B cell (primary cell): ENCODE results near the gene ZNG1E. TPM values are rescaled to one million over a fixed set of nuclear protein-coding genes. Genes with fewer than 3 reads are reported as not detected.
"Not testable (repeated sequence)": the region's sequence is repeated elsewhere in the genome, so short reads cannot be mapped to it uniquely, and the experiment has no call there.

ENCODE experiments used
- ATAC-seq: fragments of 200-7000 bp; cut with Tn5 transposase; one replicate; pipeline ENCODE4 v1.10.0; 2021; ENCODE audit warnings: low read depth, mild to moderate bottlenecking, moderate number of reproducible peaks, moderate library complexity
- CTCF ChIA-PET: fragments of 350-600 bp; sonication (Branson Sonifier 250); formaldehyde crosslinking; loops from one replicate; lab custom pipeline; 2021; ENCODE audit warnings: antibody characterized with exemption, inconsistent platforms; lab: Charles Lee
- POLR2A ChIA-PET: fragments of 350-600 bp; sonication (Branson Sonifier 250); formaldehyde crosslinking; loops from one replicate; lab custom pipeline; 2021; ENCODE audit warnings: antibody characterized with exemption; lab: Charles Lee
- DNase-seq: peaks from one replicate; pipeline ENCODE4 v3.0.0; 2013
- H2AFZ ChIP-seq: 2 replicates; pipeline ENCODE4 v1.6.1; 2012; ENCODE audit warnings: mild to moderate bottlenecking, low read depth, low read length; ENCODE audit not compliant: insufficient read depth, poor library complexity, severe bottlenecking
- H3K27ac ChIP-seq, 2 donors: 1 replicate in 1 of 2; 2 replicates in 1 of 2; pipeline ENCODE4 v1.5.1; 2012 to 2013; ENCODE audit warnings: low read length in 2 of 2, mild to moderate bottlenecking in 2 of 2, moderate library complexity in 1 of 2
- H3K27me3 ChIP-seq, 4 experiments: fragments of 200-600 bp in 1 of 4; sonication (generic) in 1 of 4; replicated peaks in 1 of 4; 1 replicate in 2 of 4; 2 replicates in 2 of 4; pipeline versions ENCODE4 v1.6.1 to v1.7.0; 2013 to 2016; ENCODE audit warnings: low read length in 3 of 4, mild to moderate bottlenecking in 2 of 4, mixed read lengths in 1 of 4, moderate library complexity in 1 of 4; ENCODE audit not compliant: insufficient read depth in 4 of 4, control insufficient read depth in 3 of 4; ENCODE audit errors: control extremely low read depth in 1 of 4
- H3K36me3 ChIP-seq, 2 experiments: replicated peaks in 1 of 2; 1 replicate in 1 of 2; 2 replicates in 1 of 2; pipeline versions ENCODE4 v1.6.1 to v1.7.1; 2013; ENCODE audit warnings: low read length in 1 of 2; ENCODE audit not compliant: insufficient read depth in 2 of 2, control insufficient read depth in 1 of 2; ENCODE audit errors: control extremely low read depth in 1 of 2, extremely low read depth in 1 of 2
- H3K4me1 ChIP-seq, 2 donors: fragments of 200-600 bp in 1 of 2; sonication (generic) in 1 of 2; 1 replicate in 1 of 2; 2 replicates in 1 of 2; pipeline versions ENCODE4 v1.5.1 to v1.6.1; 2013 to 2017; ENCODE audit warnings: low read length in 2 of 2; ENCODE audit not compliant: control insufficient read depth in 2 of 2, insufficient read depth in 2 of 2
- H3K4me2 ChIP-seq: replicated peaks from 2 replicates; pipeline ENCODE3; 2012; ENCODE audit warnings: mild to moderate bottlenecking, low read depth, low read length; ENCODE audit not compliant: poor library complexity, severe bottlenecking
- H3K4me3 ChIP-seq, 5 experiments: fragments of 200-600 bp in 1 of 5; sonication (generic) in 1 of 5; 1 replicate in 3 of 5; 2 replicates in 2 of 5; pipeline versions ENCODE4 v1.5.1 to v1.7.0; 2011 to 2016; ENCODE audit warnings: low read length in 4 of 5, mild to moderate bottlenecking in 4 of 5, low read depth in 2 of 5, control low read depth in 1 of 5, moderate library complexity in 1 of 5; ENCODE audit not compliant: insufficient read depth in 1 of 5; ENCODE audit errors: control extremely low read depth in 1 of 5, extremely low read depth in 1 of 5
- H3K79me2 ChIP-seq: fragments of 200-600 bp; sonication (generic); one replicate; pipeline ENCODE4 v1.6.0; 2016; ENCODE audit warnings: low read length; ENCODE audit not compliant: control insufficient read depth, insufficient read depth
- H3K9ac ChIP-seq: fragments of 200-600 bp; sonication (generic); 2 replicates; pipeline ENCODE4 v1.6.1; 2017; ENCODE audit warnings: mild to moderate bottlenecking, low read length, moderate library complexity
- H3K9me3 ChIP-seq, 3 donors: one replicate each; pipeline versions ENCODE4 v1.6.1 to v1.7.1; 2013; ENCODE audit warnings: low read length in 2 of 3; ENCODE audit not compliant: control insufficient read depth in 2 of 3, insufficient read depth in 1 of 3; ENCODE audit errors: control extremely low read depth in 1 of 3
- H4K20me1 ChIP-seq: 2 replicates; pipeline ENCODE4 v1.6.0; 2012; ENCODE audit warnings: mild to moderate bottlenecking, low read length; ENCODE audit not compliant: insufficient read depth, control insufficient read depth, poor library complexity, severe bottlenecking
- H3K27ac Mint-ChIP-seq: one replicate; pipeline ENCODE4 v1.8.0; 2021; ENCODE audit warnings: mixed read lengths
- H3K27me3 Mint-ChIP-seq: one replicate; pipeline ENCODE4 v1.8.0; 2021; ENCODE audit warnings: mixed read lengths
- H3K4me1 Mint-ChIP-seq: one replicate; pipeline ENCODE4 v1.8.0; 2021; ENCODE audit warnings: mixed read lengths
- H3K4me3 Mint-ChIP-seq: one replicate; pipeline ENCODE4 v1.8.0; 2021; ENCODE audit warnings: mixed read lengths
- H3K9me3 Mint-ChIP-seq: one replicate; pipeline ENCODE4 v1.8.0; 2022; ENCODE audit warnings: mixed read lengths; ENCODE audit not compliant: insufficient read depth
- CTCF ChIP-seq: fragments of 200-600 bp; IDR thresholded peaks from one replicate; pipeline ENCODE4 v1.8.0; 2022; ENCODE audit warnings: antibody characterized with exemption, mild to moderate bottlenecking
- WGBS: methylation state at CpG from one replicate; pipeline ENCODE4 v1.1.5; 2013; ENCODE audit warnings: missing lambda C conversion rate; ENCODE audit not compliant: insufficient coverage; 5-methylcytosine and 5-hydroxymethylcytosine counted together
- intact Hi-C: fragments of 100-400 bp; cut with micrococcal nuclease; formaldehyde crosslinking; loops from one replicate; pipeline ENCODE4 v1.10.0; 2022
- polyA plus RNA-seq: library from polyadenylated mRNA; depleted of rRNA; stranded (reverse); fragments of >200 nt; gene quantifications from 2 replicates; pipeline ENCODE4 v1.2.3, GENCODE V29; 2012
- total RNA-seq, 2 donors: library from RNA; stranded (reverse); fragments of 120-200 nt in 1 of 2; gene quantifications; 1 replicate in 1 of 2; 2 replicates in 1 of 2; pipeline versions ENCODE4 v1.2.3 to v1.2.4, GENCODE V29; 2013 to 2022

ZNG1E gene
- total and polyA plus RNA-seq, 2 donors (not counting 1 experiment from before 2014, with no cell fraction given) = 58.8 to 84.7 TPM

GRCh38 chr9:65678533-65678932 lies 2.8 kb downstream of the ZNG1E start:
- H3K9ac ChIP-seq, H3K9me3 ChIP-seq, H3K27me3 Mint-ChIP-seq, H3K36me3 ChIP-seq, CTCF ChIA-PET, H3K79me2 ChIP-seq, H3K27me3 ChIP-seq, H3K9me3 Mint-ChIP-seq, H3K4me2 ChIP-seq, H3K4me3 Mint-ChIP-seq, H4K20me1 ChIP-seq, POLR2A ChIA-PET, intact Hi-C loops, ATAC-seq, H3K4me3 ChIP-seq, H3K27ac Mint-ChIP-seq, H3K27ac ChIP-seq, H3K4me1 Mint-ChIP-seq, H3K4me1 ChIP-seq, H2AFZ ChIP-seq: not testable (repeated sequence)
- DNase-seq = peak; percentile 3
- peak; percentile 28 for TF ChIP-seq CTCF
- WGBS = no CpG with 5 or more reads among the region's 3 CpGs

- H3K4me3 ChIP-seq, H3K27me3 Mint-ChIP-seq, H3K36me3 ChIP-seq, H3K9ac ChIP-seq, H3K4me1 ChIP-seq, POLR2A ChIA-PET, H3K4me1 Mint-ChIP-seq, H3K4me2 ChIP-seq, intact Hi-C loops, H4K20me1 ChIP-seq, H3K79me2 ChIP-seq, H3K27ac Mint-ChIP-seq, ATAC-seq, H3K9me3 ChIP-seq, H3K27ac ChIP-seq, DNase-seq, H3K9me3 Mint-ChIP-seq, CTCF ChIA-PET, H3K4me3 Mint-ChIP-seq, H2AFZ ChIP-seq, H3K27me3 ChIP-seq: not testable (repeated sequence)
- no CpG with 5 or more reads among the region's 2 CpGs for whole genome bisulfite sequencing
These were observed 27.8 kb downstream of the ZNG1E start for GRCh38 chr9:65703550-65703949.

- H3K27ac ChIP-seq, H3K27me3 Mint-ChIP-seq, intact Hi-C loops, H3K79me2 ChIP-seq, CTCF ChIA-PET, H3K4me1 Mint-ChIP-seq, ATAC-seq, H3K4me2 ChIP-seq, H3K4me3 ChIP-seq, H3K36me3 ChIP-seq, H3K9ac ChIP-seq, DNase-seq, H4K20me1 ChIP-seq, H3K4me1 ChIP-seq, H3K27ac Mint-ChIP-seq, H3K9me3 Mint-ChIP-seq, H3K27me3 ChIP-seq, H2AFZ ChIP-seq, POLR2A ChIA-PET, H3K9me3 ChIP-seq, H3K4me3 Mint-ChIP-seq: not testable (repeated sequence)
- no CpG with 5 or more reads among the region's 5 CpGs for WGBS
These were observed 38.7 kb downstream of the ZNG1E start for GRCh38 chr9:65714445-65714844.
